Measurements from ENCODE around the gene ASB16. TPM values are rescaled to one million over a fixed set of nuclear protein-coding genes. Genes with fewer than 3 reads are reported as not detected.

The ASB16 gene
- total and polyA plus RNA-seq, 2 donors (not counting 3 experiments of a cell fraction or from before 2014, with no cell fraction given), result not detected

DNA sequence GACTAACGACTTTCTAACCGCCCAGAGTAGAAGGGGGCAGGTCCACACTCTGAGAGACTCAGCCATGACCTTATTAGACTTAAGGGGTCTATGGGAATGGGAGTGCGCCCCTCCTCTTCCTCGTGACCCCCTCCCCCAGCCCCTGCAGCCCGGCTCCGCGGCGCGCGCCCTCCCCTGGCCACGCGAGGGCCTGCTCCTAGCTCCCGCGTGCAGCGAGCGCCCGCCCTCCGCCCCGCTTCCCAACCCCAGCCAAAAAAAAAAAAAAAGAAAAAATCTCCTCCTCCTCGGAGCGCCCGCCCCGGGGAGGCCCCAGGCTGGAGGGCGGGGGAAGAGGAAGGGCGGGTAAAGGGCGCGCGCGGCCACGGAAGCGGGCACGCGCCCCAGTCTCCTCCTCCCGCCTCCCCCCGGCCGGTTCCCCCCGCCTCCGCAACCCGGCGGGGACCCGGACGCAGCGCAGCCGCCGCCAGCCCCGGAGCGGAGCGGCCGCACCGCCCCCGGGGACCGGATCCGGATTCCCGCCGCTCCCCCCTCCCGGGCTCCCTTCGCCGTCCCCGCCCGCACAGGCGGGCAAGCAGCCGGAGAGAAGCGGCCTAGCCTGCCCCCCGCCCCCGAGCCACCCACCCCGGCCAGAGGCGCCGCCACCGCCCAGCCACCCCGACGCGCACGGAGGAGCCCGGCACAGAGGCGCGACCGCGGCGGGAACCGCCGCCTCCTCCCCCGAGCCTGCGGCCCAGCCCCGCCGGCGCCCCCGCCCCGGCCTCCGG, 48.0 kb downstream of the ASB16 start:
- Histone ChIP-seq H3K4me2 (ENCODE audit: insufficient read depth, low read length) (peak overlapping the region; percentile 78), H3K4me3 (replicated peaks in 1 of 3; ENCODE audit: insufficient read depth in 1 of 3, low read depth in 1 of 3, low read length in 3 of 3) (peak overlapping the region; percentile 9 to 68 (median 52)), H3K27ac (ENCODE audit: insufficient read depth, low read depth, low read length) (peak overlapping the region; percentile 71), H3K36me3 (ENCODE audit: control insufficient read depth in 2 of 2, extremely low read depth in 1 of 2, insufficient read depth in 2 of 2, low read length in 2 of 2) (peaks cover 19 to 30% of the 10 kb centered on the region in 2 experiments), H3K79me2 (ENCODE audit: control insufficient read depth, insufficient read depth, low read length) (peaks cover 28% of the 10 kb centered on the region), H3K9me3 (replicated peaks; ENCODE audit: control insufficient read depth, insufficient read depth, low read length) (no peaks in the 10 kb centered on the region), H2AFZ (ENCODE audit: low read depth, low read length) (peak overlapping the region; percentile 9), H4K20me1 (replicated peaks; ENCODE audit: control insufficient read depth, extremely low read depth, insufficient read depth, low read length) (no peaks in the 10 kb centered on the region), H3K4me1 (ENCODE audit: control insufficient read depth, extremely low read depth, insufficient read depth, low read length) (peaks cover 34% of the 10 kb centered on the region), H3K9me1 (replicated peaks; ENCODE audit: control insufficient read depth, extremely low read depth, insufficient read depth, low read length) (no peaks in the 10 kb centered on the region), H3K9ac (replicated peaks; ENCODE audit: extremely low read depth, insufficient read depth, low read length) (peak overlapping the region; percentile 84), H3K27me3 (ENCODE audit: control insufficient read depth in 2 of 2, insufficient read depth in 2 of 2, low read length in 2 of 2) (no peaks in the 10 kb centered on the region)
- FAIRE-seq, result peak; percentile 79
- intact Hi-C loops (cut with micrococcal nuclease), result loop anchor here (1.0 to 2.0 kb wide), 3 partner anchors 8 to 106 kb away; partner anchors contain the start of gene SLC25A39
- POLR2A ChIA-PET, result no interaction called here
- DNase-seq (ENCODE audit: low read depth, low spot score), result peak; percentile 88
- dilution Hi-C loops (cut with MboI; ENCODE audit: extremely low pct_ligation_motif_present, low sequenced_read_pairs), result no loop called here
- CTCF ChIA-PET, result interaction anchor here (0.6 to 7.3 kb wide), 15 partner anchors 8 to 332 kb away, joined by 3 to 68 read pairs (median 4); partner anchors contain the start of genes GRN, SLC25A39 and TMUB2
- TSS peak; percentile 31 for BruUV-seq (replicated peaks)
- no peak for TF ChIP-seq EZH2 (IDR thresholded peaks at IDR 0.05; ENCODE audit: borderline replicate concordance, low read depth, low read length, severe bottlenecking)
- TF ChIP-seq MYC (IDR thresholded peaks at IDR 0.05; ENCODE audit: low read depth, low read length), result no peak
- no peak for TF ChIP-seq JUN (IDR thresholded peaks at IDR 0.05; ENCODE audit: borderline replicate concordance, insufficient read depth, insufficient read length, low read depth)
- TF ChIP-seq CTCF (IDR thresholded peaks at IDR 0.05; ENCODE audit: extremely low read depth in 1 of 2, insufficient read depth in 1 of 2, low read depth in 1 of 2, low read length in 2 of 2), result peak; percentile 53 to 72
- peak; percentile 61 for TF ChIP-seq POLR2AphosphoS5 (IDR thresholded peaks at IDR 0.05; ENCODE audit: insufficient read depth, low read depth, low read length)
- no peak for TF ChIP-seq FOS (IDR thresholded peaks at IDR 0.05; ENCODE audit: borderline replicate concordance, insufficient read depth, low read length)
- TF ChIP-seq POLR2A (IDR thresholded peaks at IDR 0.05; ENCODE audit: low read depth, low read length), result no peak
- no peak for TF ChIP-seq GATA2 (IDR thresholded peaks at IDR 0.05; ENCODE audit: insufficient read depth, insufficient read length, low read depth, low read length)
- TF ChIP-seq MAX (IDR thresholded peaks at IDR 0.05; ENCODE audit: insufficient read depth, insufficient read length), result no peak

Measured in endothelial cell of umbilical vein (primary cell).